ENCODE results near the gene ATP12A.

Gene ATP12A

DNA sequence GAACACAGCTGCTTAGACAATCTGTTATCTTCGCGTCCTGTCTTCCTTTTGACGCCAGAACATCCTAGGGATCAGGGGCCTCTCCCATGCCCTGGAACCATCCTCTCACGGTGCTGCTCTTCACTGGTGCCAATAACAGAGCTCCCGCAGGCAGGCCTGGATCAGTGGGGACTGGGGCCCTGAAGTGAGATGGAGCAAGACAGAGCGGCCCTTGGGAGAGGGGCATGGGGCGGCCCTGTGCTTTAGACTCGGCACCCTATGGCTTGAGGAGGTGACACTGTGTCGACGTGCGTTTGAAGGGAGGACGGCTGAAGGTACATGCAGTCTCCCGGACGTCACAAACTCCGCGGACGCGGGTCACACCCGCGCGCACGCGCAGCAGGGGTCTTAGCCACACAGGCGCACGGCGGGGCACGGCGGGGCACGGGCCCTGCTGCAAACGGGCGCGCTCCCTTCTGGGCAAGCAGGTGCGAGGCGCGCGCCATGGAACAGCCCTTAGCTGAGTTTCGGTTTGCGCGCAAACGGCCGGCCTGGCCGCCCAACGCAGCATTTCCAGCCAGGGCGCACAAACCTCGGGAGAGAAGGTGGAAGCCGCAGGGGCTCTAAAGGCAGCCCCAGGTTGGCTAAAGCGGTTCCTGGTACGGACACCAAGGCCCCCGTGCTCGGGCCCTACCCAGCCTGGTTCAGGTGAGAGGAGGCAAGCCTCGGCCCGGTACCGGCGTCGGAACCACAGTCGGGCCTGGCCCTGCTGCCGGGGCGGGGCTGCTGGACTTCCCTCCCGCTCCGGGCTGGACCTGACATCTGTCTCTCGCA is 67.2 kb downstream of the ATP12A start:
- TF ChIP-seq, protein P1, sequence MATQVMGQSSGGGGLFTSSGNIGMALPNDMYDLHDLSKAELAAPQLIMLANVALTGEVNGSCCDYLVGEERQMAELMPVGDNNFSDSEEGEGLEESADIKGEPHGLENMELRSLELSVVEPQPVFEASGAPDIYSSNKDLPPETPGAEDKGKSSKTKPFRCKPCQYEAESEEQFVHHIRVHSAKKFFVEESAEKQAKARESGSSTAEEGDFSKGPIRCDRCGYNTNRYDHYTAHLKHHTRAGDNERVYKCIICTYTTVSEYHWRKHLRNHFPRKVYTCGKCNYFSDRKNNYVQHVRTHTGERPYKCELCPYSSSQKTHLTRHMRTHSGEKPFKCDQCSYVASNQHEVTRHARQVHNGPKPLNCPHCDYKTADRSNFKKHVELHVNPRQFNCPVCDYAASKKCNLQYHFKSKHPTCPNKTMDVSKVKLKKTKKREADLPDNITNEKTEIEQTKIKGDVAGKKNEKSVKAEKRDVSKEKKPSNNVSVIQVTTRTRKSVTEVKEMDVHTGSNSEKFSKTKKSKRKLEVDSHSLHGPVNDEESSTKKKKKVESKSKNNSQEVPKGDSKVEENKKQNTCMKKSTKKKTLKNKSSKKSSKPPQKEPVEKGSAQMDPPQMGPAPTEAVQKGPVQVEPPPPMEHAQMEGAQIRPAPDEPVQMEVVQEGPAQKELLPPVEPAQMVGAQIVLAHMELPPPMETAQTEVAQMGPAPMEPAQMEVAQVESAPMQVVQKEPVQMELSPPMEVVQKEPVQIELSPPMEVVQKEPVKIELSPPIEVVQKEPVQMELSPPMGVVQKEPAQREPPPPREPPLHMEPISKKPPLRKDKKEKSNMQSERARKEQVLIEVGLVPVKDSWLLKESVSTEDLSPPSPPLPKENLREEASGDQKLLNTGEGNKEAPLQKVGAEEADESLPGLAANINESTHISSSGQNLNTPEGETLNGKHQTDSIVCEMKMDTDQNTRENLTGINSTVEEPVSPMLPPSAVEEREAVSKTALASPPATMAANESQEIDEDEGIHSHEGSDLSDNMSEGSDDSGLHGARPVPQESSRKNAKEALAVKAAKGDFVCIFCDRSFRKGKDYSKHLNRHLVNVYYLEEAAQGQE (IDR thresholded peaks at IDR 0.05; ENCODE audit: insufficient read depth in 1 of 2, low read depth in 2 of 2, low read length in 2 of 2), result no peak
- TF ChIP-seq TAF1 (IDR thresholded peaks at IDR 0.05; ENCODE audit: borderline replicate concordance, insufficient read depth, low read length) (no peak), FOXP2 (optimal IDR thresholded peaks at IDR 0.05; ENCODE audit: borderline replicate concordance, extremely low read depth, extremely low read length, insufficient read depth) (no peak), SIN3A (IDR thresholded peaks at IDR 0.05; ENCODE audit: borderline replicate concordance, insufficient read depth, low read length) (no peak), POLR2AphosphoS5 (IDR thresholded peaks at IDR 0.05; ENCODE audit: low read depth, low read length) (no peak)

DNA sequence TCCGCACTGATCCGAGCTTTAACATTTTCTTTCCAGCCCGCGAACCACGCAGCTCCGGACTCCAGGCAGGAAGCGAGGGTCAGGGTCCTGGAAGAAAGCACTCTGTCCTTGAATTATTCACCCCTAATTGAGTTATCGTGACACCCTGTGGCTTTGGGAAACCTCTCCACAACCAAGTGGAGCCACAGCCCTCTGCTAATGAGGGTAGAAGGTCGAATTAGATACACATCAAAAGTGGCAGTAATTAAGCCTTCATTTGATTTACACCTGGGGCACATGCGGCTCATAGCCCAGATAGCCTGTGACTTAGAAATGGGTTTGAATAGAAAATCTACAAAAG is 67.8 kb downstream of the ATP12A start:
- no peak for TF ChIP-seq SIN3A (IDR thresholded peaks at IDR 0.05; ENCODE audit: borderline replicate concordance, insufficient read depth, low read length)
- TF ChIP-seq, protein P1 (IDR thresholded peaks at IDR 0.05; ENCODE audit: insufficient read depth in 1 of 2, low read depth in 2 of 2, low read length in 2 of 2), result no peak
- TF ChIP-seq FOXP2 (optimal IDR thresholded peaks at IDR 0.05; ENCODE audit: borderline replicate concordance, extremely low read depth, extremely low read length, insufficient read depth), result no peak
- TF ChIP-seq TAF1 (IDR thresholded peaks at IDR 0.05; ENCODE audit: borderline replicate concordance, insufficient read depth, low read length), result no peak
- TF ChIP-seq POLR2AphosphoS5 (IDR thresholded peaks at IDR 0.05; ENCODE audit: low read depth, low read length), result no peak

DNA sequence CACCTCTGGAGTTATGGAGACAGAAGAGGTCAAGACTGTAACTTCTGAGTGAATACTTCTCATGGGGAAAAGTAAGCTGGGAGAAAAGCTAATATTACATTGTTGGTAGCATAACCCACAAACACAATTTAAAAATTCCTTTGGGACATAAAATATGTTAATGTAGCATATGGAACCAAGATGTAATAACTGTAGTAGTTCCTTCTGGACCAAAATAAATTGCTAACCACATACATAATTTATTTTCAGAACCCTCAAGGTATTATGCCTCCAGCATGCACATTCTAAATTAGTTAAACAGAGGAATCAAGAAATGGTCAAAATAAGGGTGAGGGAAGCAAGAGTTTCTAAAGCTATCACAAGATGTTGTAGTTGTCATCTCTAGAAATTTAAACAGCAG is 79.0 kb downstream of the ATP12A start:
- TF ChIP-seq SIN3A (IDR thresholded peaks at IDR 0.05; ENCODE audit: borderline replicate concordance, insufficient read depth, low read length) (no peak), TAF1 (IDR thresholded peaks at IDR 0.05; ENCODE audit: borderline replicate concordance, insufficient read depth, low read length) (no peak), POLR2AphosphoS5 (IDR thresholded peaks at IDR 0.05; ENCODE audit: low read depth, low read length) (no peak), FOXP2 (optimal IDR thresholded peaks at IDR 0.05; ENCODE audit: borderline replicate concordance, extremely low read depth, extremely low read length, insufficient read depth) (no peak)
- TF ChIP-seq, protein P1 (IDR thresholded peaks at IDR 0.05; ENCODE audit: insufficient read depth in 1 of 2, low read depth in 2 of 2, low read length in 2 of 2), result no peak

Data from PFSK-1 (cell line).